ENCODE measurements around the gene ALOX5AP. TPM values are rescaled to one million over a fixed set of nuclear protein-coding genes. Genes with fewer than 3 reads are reported as not detected.
A peak's percentile ranks its signal among the peaks of the same experiment; 100 is the strongest.

Gene ALOX5AP
- total and polyA plus RNA-seq, 10 of the 15 experiments (the other 5 are each of a cell fraction or from before 2014, with no cell fraction given), result 45.9 to 426 (median 109) TPM

DNA sequence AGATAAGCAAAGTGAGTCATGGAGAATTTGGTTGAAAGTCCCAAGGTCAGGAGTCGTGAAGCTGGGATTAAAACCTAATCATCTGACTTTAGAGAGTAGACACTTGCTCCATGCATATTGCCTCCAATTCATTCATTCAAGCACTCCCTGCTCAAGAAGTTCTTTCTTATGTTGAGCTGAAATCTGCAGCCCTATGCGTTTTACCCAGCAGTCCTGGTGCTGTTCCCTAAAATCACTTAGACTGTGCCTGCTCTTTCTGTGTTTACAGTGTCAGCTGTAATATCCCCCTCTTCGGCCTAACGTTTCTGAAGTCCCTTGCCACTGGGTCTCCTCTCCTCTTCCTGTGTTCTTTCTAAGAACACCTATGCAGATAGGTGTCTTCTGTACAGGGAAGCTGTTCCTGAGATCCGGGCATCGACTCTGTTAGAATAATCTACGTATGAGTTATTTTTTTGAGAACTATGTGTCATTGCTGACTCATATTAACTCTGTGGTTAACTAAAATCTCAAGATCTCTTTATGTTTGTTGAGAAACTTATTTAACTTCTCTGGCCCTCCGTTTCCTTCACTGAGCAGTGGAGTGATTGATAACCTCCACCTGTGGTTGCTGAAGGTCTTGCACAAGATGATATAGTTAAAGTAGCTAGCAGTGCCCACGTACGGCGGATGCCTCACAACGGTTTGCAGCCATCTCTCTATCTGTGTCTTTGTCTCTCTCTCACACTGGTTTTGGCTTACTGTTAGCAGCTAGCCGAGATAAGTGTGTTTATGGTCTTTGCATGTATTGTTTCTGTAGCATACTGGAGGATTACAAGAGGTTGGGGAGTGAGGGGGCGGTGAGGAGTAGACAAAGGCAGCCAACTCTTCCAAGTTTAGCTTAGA is 4.7 kb downstream of the ALOX5AP start (continued):
- TF ChIP-seq, protein P1, sequence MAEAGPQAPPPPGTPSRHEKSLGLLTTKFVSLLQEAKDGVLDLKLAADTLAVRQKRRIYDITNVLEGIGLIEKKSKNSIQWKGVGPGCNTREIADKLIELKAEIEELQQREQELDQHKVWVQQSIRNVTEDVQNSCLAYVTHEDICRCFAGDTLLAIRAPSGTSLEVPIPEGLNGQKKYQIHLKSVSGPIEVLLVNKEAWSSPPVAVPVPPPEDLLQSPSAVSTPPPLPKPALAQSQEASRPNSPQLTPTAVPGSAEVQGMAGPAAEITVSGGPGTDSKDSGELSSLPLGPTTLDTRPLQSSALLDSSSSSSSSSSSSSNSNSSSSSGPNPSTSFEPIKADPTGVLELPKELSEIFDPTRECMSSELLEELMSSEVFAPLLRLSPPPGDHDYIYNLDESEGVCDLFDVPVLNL (IDR thresholded peaks at IDR 0.05; ENCODE audit: low read depth, low read length), result no peak
- TF ChIP-seq NFIC (IDR thresholded peaks at IDR 0.05; ENCODE audit: low read depth, low read length) (peak; percentile 88), POU2F2 (IDR thresholded peaks at IDR 0.05; ENCODE audit: borderline replicate concordance, low read depth, low read length) (no peak), ZBTB11 (CRISPR knock-in tag; IDR thresholded peaks at IDR 0.05) (no peak), TCF12 (IDR thresholded peaks at IDR 0.05; ENCODE audit: low read depth, low read length) (peak; percentile 70), SREBF1 (IDR thresholded peaks at IDR 0.05; ENCODE audit: low read length) (no peak), TAF1 (IDR thresholded peaks at IDR 0.05; ENCODE audit: borderline replicate concordance, low read depth, low read length) (no peak), GATAD2B (conservative IDR thresholded peaks at IDR 0.05; ENCODE audit: low read depth) (0 out of 2 replicates have a peak, but pooled peaks have one; percentile 48), ASH2L (IDR thresholded peaks at IDR 0.05; ENCODE audit: borderline replicate concordance, low read depth) (no peak), MTA3 (IDR thresholded peaks at IDR 0.05; ENCODE audit: borderline replicate concordance, low read length) (no peak), DPF2 (IDR thresholded peaks at IDR 0.05) (peak; percentile 56; the same call in 1 of the 2 replicates), PML (IDR thresholded peaks at IDR 0.05; ENCODE audit: low read length) (no peak), SMAD1 (IDR thresholded peaks at IDR 0.05; ENCODE audit: low read depth, partially characterized antibody) (no peak), HCFC1 (IDR thresholded peaks at IDR 0.05; ENCODE audit: low read length) (no peak), GABPA (IDR thresholded peaks at IDR 0.05; ENCODE audit: low read depth) (0 out of 2 replicates have a peak, but pooled peaks have one; percentile 42), SMAD5 (IDR thresholded peaks at IDR 0.05; ENCODE audit: low read depth) (no peak), E4F1 (IDR thresholded peaks at IDR 0.05; ENCODE audit: borderline replicate concordance, partially characterized antibody) (no peak)
- TF ChIP-seq, protein P2, sequence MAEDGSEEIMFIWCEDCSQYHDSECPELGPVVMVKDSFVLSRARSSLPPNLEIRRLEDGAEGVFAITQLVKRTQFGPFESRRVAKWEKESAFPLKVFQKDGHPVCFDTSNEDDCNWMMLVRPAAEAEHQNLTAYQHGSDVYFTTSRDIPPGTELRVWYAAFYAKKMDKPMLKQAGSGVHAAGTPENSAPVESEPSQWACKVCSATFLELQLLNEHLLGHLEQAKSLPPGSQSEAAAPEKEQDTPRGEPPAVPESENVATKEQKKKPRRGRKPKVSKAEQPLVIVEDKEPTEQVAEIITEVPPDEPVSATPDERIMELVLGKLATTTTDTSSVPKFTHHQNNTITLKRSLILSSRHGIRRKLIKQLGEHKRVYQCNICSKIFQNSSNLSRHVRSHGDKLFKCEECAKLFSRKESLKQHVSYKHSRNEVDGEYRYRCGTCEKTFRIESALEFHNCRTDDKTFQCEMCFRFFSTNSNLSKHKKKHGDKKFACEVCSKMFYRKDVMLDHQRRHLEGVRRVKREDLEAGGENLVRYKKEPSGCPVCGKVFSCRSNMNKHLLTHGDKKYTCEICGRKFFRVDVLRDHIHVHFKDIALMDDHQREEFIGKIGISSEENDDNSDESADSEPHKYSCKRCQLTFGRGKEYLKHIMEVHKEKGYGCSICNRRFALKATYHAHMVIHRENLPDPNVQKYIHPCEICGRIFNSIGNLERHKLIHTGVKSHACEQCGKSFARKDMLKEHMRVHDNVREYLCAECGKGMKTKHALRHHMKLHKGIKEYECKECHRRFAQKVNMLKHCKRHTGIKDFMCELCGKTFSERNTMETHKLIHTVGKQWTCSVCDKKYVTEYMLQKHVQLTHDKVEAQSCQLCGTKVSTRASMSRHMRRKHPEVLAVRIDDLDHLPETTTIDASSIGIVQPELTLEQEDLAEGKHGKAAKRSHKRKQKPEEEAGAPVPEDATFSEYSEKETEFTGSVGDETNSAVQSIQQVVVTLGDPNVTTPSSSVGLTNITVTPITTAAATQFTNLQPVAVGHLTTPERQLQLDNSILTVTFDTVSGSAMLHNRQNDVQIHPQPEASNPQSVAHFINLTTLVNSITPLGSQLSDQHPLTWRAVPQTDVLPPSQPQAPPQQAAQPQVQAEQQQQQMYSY (CRISPR knock-in tag; IDR thresholded peaks at IDR 0.05), result no peak

Data from GM12878 (cell line).